Neural cell (in vitro differentiated cells): ENCODE results near the gene CEP162.
"Not testable (repeated sequence)": the region's sequence is repeated elsewhere in the genome, so short reads cannot be mapped to it uniquely, and the experiment has no call there.

ENCODE experiments used
- CTCF ChIP-seq: fragments of 450-650 bp; IDR thresholded peaks from 2 replicates; pipeline ENCODE4 v1.5.1; 2014; ENCODE audit warnings: antibody characterized with exemption, mild to moderate bottlenecking, moderate library complexity; ENCODE audit not compliant: poor library complexity, severe bottlenecking
- POLR2AphosphoS5 ChIP-seq: IDR thresholded peaks from 2 replicates; pipeline ENCODE4 v1.6.1; 2012

DNA sequence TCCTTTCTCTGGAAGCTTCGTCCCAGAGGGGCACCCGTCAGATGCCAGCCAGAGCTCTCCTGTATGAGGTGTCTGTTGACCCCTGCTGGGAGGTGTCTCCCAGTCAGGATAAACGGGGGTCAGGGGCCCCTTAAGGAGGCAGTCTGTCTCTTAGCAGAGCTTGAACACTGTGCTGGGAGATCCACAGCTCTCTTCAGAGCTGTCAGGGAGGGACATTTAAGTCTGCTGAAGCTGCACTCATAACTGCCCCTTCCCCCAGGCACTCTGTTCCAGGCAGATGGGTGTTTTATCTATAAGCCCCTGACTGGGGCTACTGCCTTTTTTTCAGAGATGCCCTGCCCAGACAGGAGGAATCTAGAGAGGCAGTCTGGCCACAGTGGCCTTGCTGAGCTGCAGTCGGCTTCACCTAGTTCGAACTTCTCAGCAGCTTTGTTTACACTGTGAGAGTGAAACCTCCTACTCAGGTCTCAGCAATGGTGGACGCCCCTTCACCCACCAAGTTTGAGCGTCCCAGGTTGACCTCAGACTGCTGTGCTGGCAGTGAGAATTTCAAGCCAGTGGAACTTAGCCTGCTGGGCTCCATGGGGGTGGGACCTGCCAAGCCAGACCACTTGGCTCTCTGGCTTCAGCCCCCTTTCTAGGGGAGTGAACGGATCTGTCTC is 112.4 kb downstream of the CEP162 start:
- TF ChIP-seq CTCF, POLR2AphosphoS5: not testable (repeated sequence)
